Rectal smooth muscle tissue (tissue), 1 donor: ENCODE results near the gene EVA1C.
"Not testable (repeated sequence)": the region's sequence is repeated elsewhere in the genome, so short reads cannot be mapped to it uniquely, and the experiment has no call there.

Source experiments
- H3K27ac ChIP-seq: one replicate; pipeline ENCODE4 v1.7.0; 2013; ENCODE audit warnings: low read depth, low read length, inconsistent platforms
- H3K27me3 ChIP-seq: one replicate; pipeline ENCODE4 v1.7.0; 2013; ENCODE audit warnings: low read length; ENCODE audit not compliant: control insufficient read depth, insufficient read depth
- H3K36me3 ChIP-seq: one replicate; pipeline ENCODE4 v1.7.0; 2013; ENCODE audit warnings: low read length; ENCODE audit not compliant: control insufficient read depth, insufficient read depth
- H3K4me1 ChIP-seq: one replicate; pipeline ENCODE4 v1.7.0; 2013; ENCODE audit warnings: low read length; ENCODE audit not compliant: control insufficient read depth, insufficient read depth
- H3K4me3 ChIP-seq: one replicate; pipeline ENCODE4 v1.7.0; 2013; ENCODE audit warnings: low read length
- H3K9ac ChIP-seq: one replicate; pipeline ENCODE4 v1.7.0; 2013; ENCODE audit warnings: low read length

EVA1C gene

GRCh38 chr21:32415451-32416398 lies 3.2 kb downstream of the EVA1C start:
- Histone ChIP-seq H3K27me3 (no peaks in the 10 kb centered on the region), H3K4me1 (peaks cover 3% of the 10 kb centered on the region), H3K36me3 (peaks cover 2% of the 10 kb centered on the region), H3K9ac (no peak overlapping the region), H3K4me3 (no peak overlapping the region), H3K27ac (no peak overlapping the region)

DNA sequence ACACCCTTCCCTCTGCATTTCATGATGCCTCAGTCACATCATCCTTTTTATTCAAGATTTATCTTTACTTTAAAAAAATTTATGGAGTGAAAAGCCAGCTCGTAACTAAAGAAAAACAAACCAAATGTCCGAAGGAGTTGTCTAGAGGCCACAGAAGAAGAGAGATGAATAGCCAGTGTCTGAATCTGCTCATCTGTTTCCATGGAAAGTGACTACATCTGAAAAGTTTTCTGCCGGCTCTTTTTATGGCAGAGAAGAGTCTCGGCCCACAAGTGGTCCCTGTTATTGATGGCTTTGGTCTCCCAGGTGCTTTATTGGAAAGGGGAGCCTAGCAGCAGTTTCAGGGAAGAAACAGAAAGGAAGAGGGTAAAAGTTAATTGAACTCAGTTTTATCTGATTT lies 5.6 kb downstream of the EVA1C start:
- H3K4me1 ChIP-seq: no peaks in the 10 kb centered on the region
- H3K9ac ChIP-seq: no peak overlapping the region
- H3K27ac ChIP-seq: no peak overlapping the region
- H3K27me3 ChIP-seq: no peaks in the 10 kb centered on the region
- H3K36me3 ChIP-seq: peaks cover 2% of the 10 kb centered on the region
- H3K4me3 ChIP-seq: no peak overlapping the region

DNA sequence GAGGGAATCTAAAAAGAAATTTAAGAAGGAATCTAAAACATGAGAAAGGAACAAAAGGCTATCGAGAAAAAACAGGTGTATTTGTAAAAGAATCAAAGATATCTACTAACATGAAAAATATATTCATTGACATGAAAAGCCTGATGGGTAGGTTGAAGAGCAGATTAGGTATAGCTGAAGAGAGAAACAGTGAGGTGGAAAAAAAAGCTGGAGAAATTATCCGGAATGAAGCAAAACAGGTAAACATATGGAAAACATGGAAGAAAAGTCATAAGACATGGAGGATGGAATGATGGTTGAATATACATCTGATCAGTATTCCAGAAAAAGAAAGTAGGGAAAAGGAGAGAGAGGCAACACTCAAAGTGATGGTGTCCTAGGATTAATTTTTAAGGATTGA lies 9.6 kb downstream of the EVA1C start:
- Histone ChIP-seq H3K9ac (no peak overlapping the region), H3K4me1 (no peaks in the 10 kb centered on the region), H3K27ac (no peak overlapping the region), H3K4me3 (no peak overlapping the region), H3K27me3 (no peaks in the 10 kb centered on the region), H3K36me3 (peaks cover 2% of the 10 kb centered on the region)

GRCh38 chr21:32423320-32424190 lies 11.0 kb downstream of the EVA1C start:
- H3K4me3 ChIP-seq: no peak overlapping the region
- no peaks in the 10 kb centered on the region for H3K36me3 ChIP-seq
- H3K4me1 ChIP-seq: no peaks in the 10 kb centered on the region
- no peak overlapping the region for H3K9ac ChIP-seq
- no peak overlapping the region for H3K27ac ChIP-seq
- H3K27me3 ChIP-seq: no peaks in the 10 kb centered on the region

GRCh38 chr21:32424191-32424535 lies 11.7 kb downstream of the EVA1C start:
- Histone ChIP-seq H3K36me3 (no peaks in the 10 kb centered on the region), H3K27me3 (no peaks in the 10 kb centered on the region), H3K9ac (no peak overlapping the region), H3K4me1 (no peaks in the 10 kb centered on the region), H3K4me3 (no peak overlapping the region), H3K27ac (no peak overlapping the region)

DNA sequence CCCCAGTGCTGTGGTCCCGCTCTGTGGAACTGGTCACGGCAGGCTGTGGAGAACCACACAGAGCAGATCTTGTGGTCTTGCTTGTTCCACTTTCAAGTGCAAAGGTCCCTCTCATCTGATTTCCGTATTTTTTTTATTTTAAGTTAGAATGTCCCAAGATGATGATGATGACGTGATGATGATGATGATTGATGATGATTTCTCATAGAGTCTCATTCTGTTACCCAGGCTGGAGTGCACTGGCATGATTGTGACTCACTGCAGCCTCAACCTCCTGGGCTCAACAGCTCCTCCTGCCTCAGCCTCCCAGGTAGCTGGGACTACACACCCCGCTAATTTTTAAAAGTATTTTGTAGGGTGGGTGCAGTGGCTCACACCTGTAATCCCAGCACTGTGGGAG lies 12.2 kb downstream of the EVA1C start:
- H3K27ac ChIP-seq: no peak overlapping the region
- no peaks in the 10 kb centered on the region for H3K27me3 ChIP-seq
- H3K9ac ChIP-seq: no peak overlapping the region
- no peaks in the 10 kb centered on the region for H3K36me3 ChIP-seq
- no peaks in the 10 kb centered on the region for H3K4me1 ChIP-seq
- H3K4me3 ChIP-seq: no peak overlapping the region

DNA sequence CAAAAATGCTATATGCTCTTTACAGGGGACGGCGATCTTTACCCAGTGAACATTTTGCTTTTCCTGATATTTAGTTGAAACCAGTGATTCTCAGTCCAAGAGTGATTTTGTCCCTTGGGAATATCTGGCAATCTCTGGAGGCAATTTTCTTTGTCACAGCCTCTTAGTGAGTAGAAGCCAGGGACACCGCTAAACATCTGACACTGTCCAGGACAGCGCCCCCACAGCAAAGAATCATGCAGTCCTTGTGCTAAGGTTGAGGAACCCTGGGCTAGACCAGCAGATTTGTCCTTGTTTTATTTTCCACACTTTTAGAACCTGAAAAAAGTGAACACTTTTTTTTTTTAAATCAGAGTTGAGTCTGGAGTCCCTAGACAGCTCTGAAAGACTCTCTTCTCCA lies 13.1 kb downstream of the EVA1C start:
- Histone ChIP-seq H3K27ac (no peak overlapping the region), H3K36me3 (no peaks in the 10 kb centered on the region), H3K4me1 (no peaks in the 10 kb centered on the region), H3K4me3 (no peak overlapping the region), H3K27me3 (no peaks in the 10 kb centered on the region), H3K9ac (no peak overlapping the region)

DNA sequence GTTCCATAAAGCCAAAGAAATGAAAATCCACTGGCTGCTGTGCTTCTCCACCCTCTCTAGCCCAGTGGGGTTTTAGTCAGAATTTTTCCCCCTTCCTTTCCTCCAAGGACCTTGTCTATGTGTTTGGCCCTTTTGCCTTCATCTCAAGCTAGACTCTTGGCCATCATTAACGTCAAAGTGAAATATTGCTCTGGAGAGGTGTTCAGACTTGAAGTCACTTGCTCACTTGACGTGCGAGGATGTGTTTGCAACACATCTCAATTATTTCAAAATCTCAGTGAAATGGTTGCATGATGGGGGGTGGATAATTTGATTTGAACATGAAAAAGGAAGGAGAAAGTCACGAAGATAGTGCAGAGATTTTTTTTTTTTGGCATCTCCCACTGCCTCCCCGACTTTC lies 13.6 kb downstream of the EVA1C start:
- Histone ChIP-seq H3K27me3 (no peaks in the 10 kb centered on the region), H3K4me3 (no peak overlapping the region), H3K4me1 (no peaks in the 10 kb centered on the region), H3K27ac (no peak overlapping the region), H3K36me3 (no peaks in the 10 kb centered on the region), H3K9ac (no peak overlapping the region)

DNA sequence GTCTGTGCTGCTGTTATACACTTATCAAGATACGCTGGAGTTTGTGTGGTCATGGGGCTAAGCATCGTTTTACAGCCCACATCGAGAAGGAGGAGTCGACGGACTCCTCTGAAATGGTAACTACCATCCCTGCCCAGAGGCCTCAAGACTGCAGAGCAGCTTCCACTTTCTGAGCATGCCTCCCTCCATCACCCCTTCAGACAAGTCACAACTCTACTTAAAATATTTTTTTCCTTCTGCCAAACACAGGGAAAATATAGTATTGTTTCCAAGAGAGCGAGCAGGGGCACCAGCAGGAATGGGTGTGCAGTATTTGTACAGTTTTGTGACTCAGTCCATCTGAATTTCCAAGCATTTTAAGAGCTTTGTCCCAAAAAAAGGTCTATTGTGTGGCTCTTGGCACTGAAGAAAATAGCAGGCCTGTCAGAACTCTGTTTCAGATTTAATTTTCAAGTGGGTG lies 14.1 kb downstream of the EVA1C start:
- H3K36me3 ChIP-seq: no peaks in the 10 kb centered on the region
- no peaks in the 10 kb centered on the region for H3K27me3 ChIP-seq
- no peak overlapping the region for H3K4me3 ChIP-seq
- no peak overlapping the region for H3K9ac ChIP-seq
- H3K27ac ChIP-seq: no peak overlapping the region
- no peaks in the 10 kb centered on the region for H3K4me1 ChIP-seq

DNA sequence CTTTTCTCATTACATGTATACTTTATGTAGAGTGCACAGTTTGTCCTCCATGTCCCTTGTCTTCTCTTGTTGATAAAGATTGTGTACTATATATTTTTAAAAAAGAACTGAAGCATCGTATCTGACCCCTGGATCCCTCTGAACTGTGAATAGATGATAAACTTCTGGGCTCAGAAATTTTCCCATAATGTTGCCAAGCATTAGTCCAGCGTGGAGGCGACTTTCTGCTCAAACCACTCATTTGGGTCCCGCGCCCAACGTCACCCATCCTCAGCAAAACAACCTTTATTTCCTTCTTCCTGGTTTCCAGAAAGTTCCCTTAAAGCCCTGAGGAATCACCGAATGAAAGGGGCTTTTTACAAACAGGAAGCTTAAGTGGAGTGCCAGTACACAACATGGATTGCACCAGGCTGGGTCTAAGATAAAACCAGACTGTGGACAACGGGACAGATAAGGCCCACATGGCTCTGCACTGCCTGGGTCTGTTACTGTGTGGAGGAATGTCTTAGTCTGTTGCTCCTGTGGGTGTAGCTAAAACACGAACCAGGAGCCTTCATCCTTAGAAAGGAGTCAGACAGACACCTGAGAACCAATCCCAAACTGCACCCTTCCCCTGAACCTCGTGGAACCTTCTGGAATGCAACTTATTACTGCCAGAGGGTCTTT lies 15.6 kb downstream of the EVA1C start:
- Histone ChIP-seq H3K9ac (no peak overlapping the region), H3K4me1 (no peaks in the 10 kb centered on the region), H3K27me3 (no peaks in the 10 kb centered on the region), H3K27ac (no peak overlapping the region), H3K36me3 (no peaks in the 10 kb centered on the region), H3K4me3 (no peak overlapping the region)

DNA sequence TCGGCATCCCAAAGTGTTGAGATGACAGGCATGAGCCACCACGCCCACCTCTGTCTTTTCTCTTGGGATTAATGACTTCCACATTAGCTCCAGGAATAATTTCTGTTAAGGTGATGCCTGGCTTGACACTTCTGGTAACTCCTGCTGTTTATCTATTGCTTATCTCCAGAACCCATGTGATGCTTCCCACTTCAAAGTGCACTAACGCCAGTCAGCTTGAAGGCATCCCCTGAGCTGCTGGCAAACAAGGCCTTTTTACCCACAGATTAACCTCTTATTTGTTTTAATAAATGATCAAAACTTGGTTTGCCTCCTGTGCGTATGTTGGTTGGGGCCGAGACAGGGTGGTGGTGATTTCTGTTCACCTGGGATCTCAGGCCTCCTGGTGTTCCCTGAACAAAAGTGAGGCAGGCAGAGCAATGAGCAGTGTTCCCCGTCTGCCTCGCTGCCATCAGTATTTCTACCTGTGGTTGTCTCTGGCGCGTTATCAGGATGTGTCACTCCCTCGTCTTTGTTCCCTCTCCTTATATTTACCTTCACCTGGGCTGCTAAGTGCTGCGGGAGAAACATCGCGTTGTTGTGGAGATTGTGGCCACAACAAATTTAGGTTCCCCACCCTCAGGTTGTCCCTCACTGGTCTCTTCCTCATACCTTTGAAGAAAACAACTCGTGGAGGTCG lies 20.6 kb downstream of the EVA1C start:
- H3K36me3 ChIP-seq, H3K4me3 ChIP-seq, H3K27me3 ChIP-seq, H3K4me1 ChIP-seq, H3K27ac ChIP-seq, H3K9ac ChIP-seq: not testable (repeated sequence)

DNA sequence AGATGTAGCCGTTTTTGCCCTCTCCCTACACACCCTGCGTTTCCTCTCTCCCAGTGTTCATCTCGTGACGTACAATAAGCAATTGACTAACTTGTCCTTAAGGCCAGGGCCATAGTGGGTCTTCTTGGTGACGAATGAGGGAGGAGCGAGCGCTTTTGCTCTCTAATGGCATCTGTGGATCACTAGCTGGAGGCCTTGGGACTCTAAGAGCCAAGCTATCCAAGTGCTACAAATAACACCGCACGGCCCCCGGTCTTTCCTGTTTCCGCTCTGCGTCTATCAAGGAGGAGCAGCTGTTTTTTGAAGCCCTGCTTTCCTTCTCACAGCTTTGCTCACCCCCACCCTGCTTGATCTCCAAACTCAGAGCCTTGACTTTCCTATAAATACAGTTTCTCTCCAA lies 25.2 kb downstream of the EVA1C start:
- Histone ChIP-seq H3K27ac (no peak overlapping the region), H3K4me1 (no peaks in the 10 kb centered on the region)

More for the DNA sequence above, 25.2 kb downstream of the EVA1C start:
- Histone ChIP-seq H3K36me3 (no peaks in the 10 kb centered on the region), H3K9ac (no peak overlapping the region), H3K4me3 (no peak overlapping the region), H3K27me3 (no peaks in the 10 kb centered on the region)
